ENCODE measurements around the gene NELFA.

Gene NELFA

GRCh38 chr4:2008921-2009650 is at the start of gene NELFA:
Gene NELFA (minus strand): TSS chr4:2008974. CDS start chr4:2008959, 15 bp downstream.
- peak; percentile 96 for DNase-seq

- DNase-seq: no peak
Measured at GRCh38 chr4:2057382-2058065, 48.8 kb upstream of the NELFA start.

GRCh38 chr4:2054217-2054616 is 45.4 kb upstream of the NELFA start:
- DNase-seq: no peak

GRCh38 chr4:2051086-2051485 is 42.3 kb upstream of the NELFA start:
- DNase-seq: no peak

- DNase-seq: no peak
Measured at GRCh38 chr4:2049811-2050210, 41.0 kb upstream of the NELFA start.

GRCh38 chr4:2049381-2049780 is 40.6 kb upstream of the NELFA start:
- no peak for DNase-seq

- DNase-seq: no peak
Measured at GRCh38 chr4:2048831-2049230, 40.1 kb upstream of the NELFA start.

- no peak for DNase-seq
Measured at GRCh38 chr4:2047781-2048581, 39.2 kb upstream of the NELFA start.

- DNase-seq: no peak
Measured at GRCh38 chr4:2047031-2047660, 38.4 kb upstream of the NELFA start.

- no peak for DNase-seq
Measured at GRCh38 chr4:2046031-2046961, 37.5 kb upstream of the NELFA start.

- no peak for DNase-seq
Measured at GRCh38 chr4:2045518-2045951, 36.8 kb upstream of the NELFA start.

- no peak for DNase-seq
Measured at GRCh38 chr4:2044542-2045517, 36.1 kb upstream of the NELFA start.

- no peak for DNase-seq
Measured at GRCh38 chr4:2044119-2044485, 35.3 kb upstream of the NELFA start.

GRCh38 chr4:2043396-2044118 is 34.8 kb upstream of the NELFA start:
- DNase-seq: no peak

GRCh38 chr4:2042947-2043395 is 34.2 kb upstream of the NELFA start:
- no peak for DNase-seq

GRCh38 chr4:2042204-2042946 is 33.6 kb upstream of the NELFA start:
- DNase-seq: no peak

GRCh38 chr4:2041239-2042130 is 32.7 kb upstream of the NELFA start:
- peak; percentile 27 to 31 for DNase-seq

All from NCI-H187 (cell line).